OCI-LY7 (cell line): ENCODE data around the gene FOXR1.

Experiments used
- CTCF ChIP-seq: fragments of 200-600 bp; sonication (generic); conservative IDR thresholded peaks from 2 replicates; pipeline ENCODE4 v1.5.1; 2014; ENCODE audit warnings: mild to moderate bottlenecking, antibody characterized with exemption, low read length, moderate library complexity, mixed read lengths
- EZH2phosphoT487 ChIP-seq: fragments of 200-600 bp; sonication (generic); IDR thresholded peaks from 2 replicates; pipeline ENCODE4 v1.6.1; 2018; ENCODE audit warnings: low read depth, borderline replicate concordance, mild to moderate bottlenecking, mixed run types, antibody characterized with exemption, low read length, moderate library complexity, mixed read lengths

- TF ChIP-seq CTCF, result no peak
- TF ChIP-seq EZH2phosphoT487, result no peak
Measured at GRCh38 chr11:119026970-119027369, 55.4 kb downstream of the FOXR1 start.
